ENCODE data around the gene CCL1.

GRCh38 chr17:34366010-34366409 is 3.0 kb upstream of the CCL1 start:
- no peak for TF ChIP-seq CTCF (IDR thresholded peaks at IDR 0.05)
- no peak for TF ChIP-seq POLR2AphosphoS5 (IDR thresholded peaks at IDR 0.05)
